ENCODE measurements around the gene TSPYL4. TPM values are rescaled to one million over a fixed set of nuclear protein-coding genes. Genes with fewer than 3 reads are reported as not detected.
A peak's percentile ranks its signal among the peaks of the same experiment; 100 is the strongest.

Gene TSPYL4
- total RNA-seq, 2 experiments from 2014 or later: 11.8 to 12.2 TPM

DNA sequence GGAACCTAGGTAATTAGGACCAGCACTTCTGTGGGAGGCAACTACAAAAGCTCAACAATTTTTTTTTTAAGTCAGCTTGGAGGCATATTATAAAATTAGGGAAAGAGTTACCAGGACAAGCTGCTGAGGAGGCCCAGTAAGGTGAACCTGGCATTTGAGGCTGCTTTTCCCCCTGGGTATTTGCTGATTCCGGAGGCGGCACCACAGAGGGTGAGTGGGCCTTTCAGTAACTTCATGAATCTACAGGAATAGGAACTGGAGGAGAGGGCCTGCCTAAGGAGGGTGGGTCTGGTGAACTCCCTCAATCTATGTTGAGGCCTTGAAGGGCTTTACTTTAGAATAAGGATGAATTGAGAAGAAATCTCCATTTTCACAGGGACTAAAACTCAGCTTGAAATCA, 14.6 kb downstream of the TSPYL4 start:
- no peak for ATAC-seq
- no peak overlapping the region for H3K27ac Mint-ChIP-seq
- DNase-seq: no peak
- TF ChIP-seq, protein P1, sequence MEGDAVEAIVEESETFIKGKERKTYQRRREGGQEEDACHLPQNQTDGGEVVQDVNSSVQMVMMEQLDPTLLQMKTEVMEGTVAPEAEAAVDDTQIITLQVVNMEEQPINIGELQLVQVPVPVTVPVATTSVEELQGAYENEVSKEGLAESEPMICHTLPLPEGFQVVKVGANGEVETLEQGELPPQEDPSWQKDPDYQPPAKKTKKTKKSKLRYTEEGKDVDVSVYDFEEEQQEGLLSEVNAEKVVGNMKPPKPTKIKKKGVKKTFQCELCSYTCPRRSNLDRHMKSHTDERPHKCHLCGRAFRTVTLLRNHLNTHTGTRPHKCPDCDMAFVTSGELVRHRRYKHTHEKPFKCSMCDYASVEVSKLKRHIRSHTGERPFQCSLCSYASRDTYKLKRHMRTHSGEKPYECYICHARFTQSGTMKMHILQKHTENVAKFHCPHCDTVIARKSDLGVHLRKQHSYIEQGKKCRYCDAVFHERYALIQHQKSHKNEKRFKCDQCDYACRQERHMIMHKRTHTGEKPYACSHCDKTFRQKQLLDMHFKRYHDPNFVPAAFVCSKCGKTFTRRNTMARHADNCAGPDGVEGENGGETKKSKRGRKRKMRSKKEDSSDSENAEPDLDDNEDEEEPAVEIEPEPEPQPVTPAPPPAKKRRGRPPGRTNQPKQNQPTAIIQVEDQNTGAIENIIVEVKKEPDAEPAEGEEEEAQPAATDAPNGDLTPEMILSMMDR (IDR thresholded peaks at IDR 0.05): no peak
- H3K36me3 Mint-ChIP-seq (ENCODE audit: low read depth): no peaks in the 10 kb centered on the region
- intact Hi-C loops (cut with micrococcal nuclease): no loop called here
- ChIA-PET POLR2A (interaction anchor here (1.2 kb wide), 1 partner anchor 11 kb away, joined by 4 read pairs; no protein-coding TSS in a partner anchor), CTCF (no interaction called here)
- no peaks in the 10 kb centered on the region for H3K9me3 Mint-ChIP-seq
- H3K4me1 Mint-ChIP-seq (ENCODE audit: low read depth): no peaks in the 10 kb centered on the region
- H3K27me3 Mint-ChIP-seq: no peaks in the 10 kb centered on the region
- no peak overlapping the region for H3K4me3 Mint-ChIP-seq

DNA sequence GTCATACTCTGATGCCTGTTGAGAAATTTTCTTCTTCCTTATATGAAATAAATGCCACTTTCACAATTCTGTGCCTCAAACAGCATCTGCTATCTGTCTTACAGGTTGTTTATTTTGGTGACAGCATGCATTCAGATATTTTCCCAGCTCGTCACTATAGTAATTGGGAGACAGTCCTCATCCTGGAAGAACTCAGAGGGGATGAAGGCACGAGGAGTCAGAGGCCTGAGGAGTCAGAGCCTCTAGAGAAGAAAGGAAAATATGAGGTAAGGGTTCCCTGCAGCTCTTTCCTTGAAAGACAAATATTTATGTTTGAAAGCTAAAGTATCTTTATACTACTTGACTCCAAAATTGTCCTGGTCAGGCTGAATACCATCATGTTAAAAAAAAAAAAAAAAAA, 15.8 kb downstream of the TSPYL4 start:
- TF ChIP-seq, protein P1 (IDR thresholded peaks at IDR 0.05): no peak
- intact Hi-C loops (cut with micrococcal nuclease): no loop called here
- H3K4me1 Mint-ChIP-seq (ENCODE audit: low read depth): no peaks in the 10 kb centered on the region
- no peaks in the 10 kb centered on the region for H3K9me3 Mint-ChIP-seq
- no peaks in the 10 kb centered on the region for H3K36me3 Mint-ChIP-seq (ENCODE audit: low read depth)
- H3K4me3 Mint-ChIP-seq: no peak overlapping the region
- no peak for DNase-seq
- no peaks in the 10 kb centered on the region for H3K27me3 Mint-ChIP-seq
- ChIA-PET CTCF (no interaction called here), POLR2A (no interaction called here)
- ATAC-seq: no peak
- no peak overlapping the region for H3K27ac Mint-ChIP-seq

DNA sequence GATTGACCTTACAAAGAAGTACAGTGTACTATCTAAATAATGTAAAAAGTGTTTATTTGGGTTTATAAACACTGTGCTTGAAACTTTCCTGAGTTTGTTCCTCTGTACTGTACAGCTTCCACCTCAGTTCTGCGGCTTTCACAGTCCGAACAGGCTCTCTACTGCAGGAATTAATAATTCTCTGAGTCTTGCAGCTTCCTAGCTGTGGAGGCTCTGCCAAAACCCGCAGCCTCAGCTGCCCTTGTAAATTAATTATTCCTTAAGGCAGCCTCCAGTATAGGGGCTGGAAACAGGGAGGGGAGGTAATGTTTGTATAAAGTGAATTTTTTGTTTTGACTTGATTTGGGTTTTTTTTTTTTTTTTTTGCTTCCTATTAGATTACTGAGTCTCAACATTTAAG, 19.2 kb downstream of the TSPYL4 start:
- ATAC-seq (no peak), DNase-seq (no peak)
- Mint-ChIP-seq H3K27me3 (no peaks in the 10 kb centered on the region), H3K36me3 (ENCODE audit: low read depth) (no peaks in the 10 kb centered on the region), H3K4me3 (no peak overlapping the region), H3K9me3 (no peaks in the 10 kb centered on the region), H3K4me1 (ENCODE audit: low read depth) (no peaks in the 10 kb centered on the region), H3K27ac (no peak overlapping the region)
- CTCF ChIA-PET: no interaction called here
- intact Hi-C loops (cut with micrococcal nuclease): no loop called here
- TF ChIP-seq, protein P1 (IDR thresholded peaks at IDR 0.05): no peak
- POLR2A ChIA-PET: no interaction called here

DNA sequence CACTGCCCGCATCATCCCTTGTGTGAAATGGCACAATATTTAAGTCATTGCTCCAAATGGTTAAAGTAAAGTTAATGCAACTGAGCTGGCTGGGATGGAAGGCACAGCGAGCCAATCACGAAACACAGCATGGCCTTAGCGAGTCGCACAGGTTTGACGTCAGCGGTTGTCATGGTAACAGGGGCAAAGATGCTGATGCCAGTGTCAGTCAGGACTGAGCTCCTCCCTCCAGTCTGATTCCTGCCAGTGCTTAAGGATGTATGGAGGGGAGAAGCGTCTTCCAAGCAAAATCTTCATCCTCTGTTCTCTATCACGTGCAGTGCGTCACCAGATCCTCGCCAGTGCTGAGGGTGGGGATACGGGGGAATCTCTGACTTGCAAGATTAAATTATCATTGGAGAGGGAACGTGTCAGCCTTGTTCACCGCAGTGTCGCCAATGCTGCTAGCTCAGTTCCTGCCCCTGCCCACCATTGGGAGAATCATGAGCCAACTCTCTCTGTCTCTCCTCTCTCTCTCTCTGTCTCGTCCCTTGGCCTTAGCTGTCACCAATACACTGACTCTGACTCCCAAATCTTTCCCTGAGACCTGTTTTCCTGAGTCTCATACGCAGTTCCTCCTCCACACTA, 24.5 kb downstream of the TSPYL4 start:
- CTCF ChIA-PET: interaction anchor here (1.3 to 3.3 kb wide), 4 partner anchors 12 to 331 kb away, joined by 3 to 19 read pairs (median 4); no protein-coding TSS in a partner anchor
- POLR2A ChIA-PET: no interaction called here
- no peak for ATAC-seq

DNA sequence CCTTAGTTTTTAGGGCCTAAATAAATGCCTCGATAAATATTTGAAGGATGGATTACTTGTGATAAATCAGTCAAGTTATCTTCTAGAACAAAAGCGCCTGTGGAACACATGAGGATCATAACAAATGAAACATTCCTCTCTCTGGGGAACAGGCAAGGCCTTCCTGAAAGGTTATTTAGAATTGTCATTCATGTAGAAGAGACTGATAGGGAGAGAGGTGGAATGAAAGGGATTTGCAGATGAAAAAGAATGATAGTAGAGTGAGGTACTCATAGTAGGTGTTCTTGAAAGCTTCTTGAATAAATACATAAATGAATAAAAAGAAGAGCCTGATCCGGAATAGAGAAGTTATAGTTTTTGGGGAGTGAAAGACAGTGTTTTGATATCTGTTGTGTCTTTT, 30.5 kb downstream of the TSPYL4 start:
- H3K27ac Mint-ChIP-seq: no peak overlapping the region
- intact Hi-C loops (cut with micrococcal nuclease): no loop called here
- H3K36me3 Mint-ChIP-seq (ENCODE audit: low read depth): peaks cover 7% of the 10 kb centered on the region
- TF ChIP-seq, protein P1 (IDR thresholded peaks at IDR 0.05): no peak
- no peaks in the 10 kb centered on the region for H3K4me1 Mint-ChIP-seq (ENCODE audit: low read depth)
- ATAC-seq (no peak), DNase-seq (no peak)
- H3K9me3 Mint-ChIP-seq: no peaks in the 10 kb centered on the region
- H3K27me3 Mint-ChIP-seq: no peaks in the 10 kb centered on the region
- POLR2A ChIA-PET: no interaction called here
- CTCF ChIA-PET: interaction anchor here (0.6 to 1.3 kb wide), 3 partner anchors 28 to 45 kb away, joined by 3 read pairs; no protein-coding TSS in a partner anchor
- no peak overlapping the region for H3K4me3 Mint-ChIP-seq

More for the DNA sequence above, 24.5 kb downstream of the TSPYL4 start:
- Mint-ChIP-seq H3K36me3 (ENCODE audit: low read depth) (no peaks in the 10 kb centered on the region), H3K4me1 (ENCODE audit: low read depth) (no peaks in the 10 kb centered on the region), H3K4me3 (no peak overlapping the region), H3K27ac (no peak overlapping the region), H3K27me3 (no peaks in the 10 kb centered on the region), H3K9me3 (no peaks in the 10 kb centered on the region)
- intact Hi-C loops (cut with micrococcal nuclease): no loop called here
- peak; percentile 26 for DNase-seq
- TF ChIP-seq, protein P1 (IDR thresholded peaks at IDR 0.05): no peak
